Stimulated activated CD4-positive, alpha-beta T cell treated with anti-CD3 and anti-CD28 coated beads, Interleukin-1b, Interleukin-23, amount 100 ng/mL, for 24 hours (primary cell): ENCODE measurements around the gene IP6K3.

Source experiments
- DNase-seq, 4 experiments: peaks; one replicate each; pipeline ENCODE4 v3.0.0-alpha.2; 2020; ENCODE audit warnings: low read depth in 4 of 4, low spot score in 1 of 4

The IP6K3 gene

GRCh38 chr6:33746651-33747100 is at the start of gene IP6K3:
TSS of gene IP6K3 (minus strand) at chr6:33746905. CDS start at chr6:33735476, 11,429 bp downstream.
- no peak for DNase-seq

GRCh38 chr6:33794910-33795623 is 48.4 kb upstream of the IP6K3 start:
- DNase-seq: no peak

- DNase-seq: no peak
These were observed 46.3 kb upstream of the IP6K3 start for GRCh38 chr6:33792981-33793380.

- no peak for DNase-seq
These were observed 44.9 kb upstream of the IP6K3 start for GRCh38 chr6:33791620-33792019.

- DNase-seq: no peak
These were observed 44.2 kb upstream of the IP6K3 start for GRCh38 chr6:33790910-33791309.

GRCh38 chr6:33790379-33790778 is 43.7 kb upstream of the IP6K3 start:
- no peak for DNase-seq

GRCh38 chr6:33789550-33789895 is 42.8 kb upstream of the IP6K3 start:
- DNase-seq: no peak

GRCh38 chr6:33788694-33789549 is 42.2 kb upstream of the IP6K3 start, which contains the start of gene LEMD2:
TSS of gene LEMD2 (minus strand) at chr6:33789130. CDS start at chr6:33789116, 14 bp downstream.
- DNase-seq: peak; percentile 73 to 89 (median 80)

GRCh38 chr6:33787954-33788693 is 41.4 kb upstream of the IP6K3 start:
- peak in 3 of 4 experiments; percentile 25 to 39 (median 33) for DNase-seq

- no peak for DNase-seq
These were observed 40.7 kb upstream of the IP6K3 start for GRCh38 chr6:33787346-33787953.

GRCh38 chr6:33786736-33787135 is 40.0 kb upstream of the IP6K3 start:
- DNase-seq: no peak

GRCh38 chr6:33785778-33786177 is 39.1 kb upstream of the IP6K3 start:
- DNase-seq: no peak

GRCh38 chr6:33784787-33785186 is 38.1 kb upstream of the IP6K3 start:
- no peak for DNase-seq

GRCh38 chr6:33783781-33784520 is 37.2 kb upstream of the IP6K3 start:
- DNase-seq: no peak

- no peak for DNase-seq
These were observed 35.9 kb upstream of the IP6K3 start for GRCh38 chr6:33782561-33782960.

GRCh38 chr6:33781131-33781975 is 34.6 kb upstream of the IP6K3 start:
- no peak for DNase-seq

- no peak for DNase-seq
These were observed 33.2 kb upstream of the IP6K3 start for GRCh38 chr6:33779895-33780294.

- no peak for DNase-seq
These were observed 32.6 kb upstream of the IP6K3 start for GRCh38 chr6:33779290-33779689.

- no peak for DNase-seq
These were observed 31.9 kb upstream of the IP6K3 start for GRCh38 chr6:33778444-33779121.
